ENCODE results near the gene GAP43. TPM values are rescaled to one million over a fixed set of nuclear protein-coding genes. Genes with fewer than 3 reads are reported as not detected.

Gene GAP43
- total and polyA plus RNA-seq, 2 of the 13 experiments (the other 11 are each of a cell fraction or from before 2014, with no cell fraction given) = not detected

- POLR2A ChIA-PET = no interaction called here
- DNase-seq (ENCODE audit: low spot score) = no peak
- no peak overlapping the region for H3K9ac ChIP-seq (ENCODE audit: insufficient read depth, low read depth, low read length)
- in situ Hi-C loops (cut with HindIII; ENCODE audit: extremely low pct_ligation_motif_present, low pct_unique_long_range_greater_than_20kb) (no loop called here), intact Hi-C loops (cut with micrococcal nuclease; ENCODE audit: unreplicated experiment) (no loop called here)
- TF ChIP-seq MAFF (IDR thresholded peaks at IDR 0.05; ENCODE audit: low read depth, low read length) = peak; percentile 61; the same call in 1 of the 2 replicates
- TF ChIP-seq MAFK (conservative IDR thresholded peaks at IDR 0.05 in 1 of 2, IDR thresholded peaks at IDR 0.05 in 1 of 2; ENCODE audit: low read length in 2 of 2) = peak; percentile 40 to 75; a peak in 3 of 4 replicates
- no peak for TF ChIP-seq PHF5A (CRISPR knock-in tag; IDR thresholded peaks at IDR 0.05; ENCODE audit: low read depth, unreplicated experiment)
- no peak overlapping the region for H3K4me3 ChIP-seq (replicated peaks in 1 of 3; ENCODE audit: insufficient read depth in 1 of 3, low read depth in 2 of 3, low read length in 3 of 3)
- H3K79me2 ChIP-seq (ENCODE audit: insufficient read depth, low read length) = no peaks in the 10 kb centered on the region
- no peaks in the 10 kb centered on the region for H3K27me3 ChIP-seq (ENCODE audit: control insufficient read depth in 1 of 2, insufficient read depth in 2 of 2, low read length in 2 of 2)
- no peak overlapping the region for H2AFZ ChIP-seq (ENCODE audit: low read length)
- H3K36me3 ChIP-seq (replicated peaks in 1 of 2; ENCODE audit: control insufficient read depth in 1 of 2, insufficient read depth in 2 of 2, low read length in 2 of 2) = no peaks in the 10 kb centered on the region
- no peak overlapping the region for H3K27ac ChIP-seq (ENCODE audit: extremely low read length, insufficient read depth, low read length)
- H3K4me1 ChIP-seq (ENCODE audit: insufficient read depth, low read length) = no peaks in the 10 kb centered on the region
- 55% methylated on average over 2 of the region's 2 CpGs for WGBS (ENCODE audit: low lambda C conversion rate)
- H3K9me3 ChIP-seq (ENCODE audit: low read length) = no peaks in the 10 kb centered on the region
- no peak for ATAC-seq
- no TSS peak for BruUV-seq (replicated peaks)
- no peaks in the 10 kb centered on the region for H4K20me1 ChIP-seq (ENCODE audit: insufficient read depth, low read length)
- CTCF ChIA-PET (ENCODE audit: low intra/inter-chr PET ratio, low total read pairs) = no interaction called here
- no peak overlapping the region for H3K4me2 ChIP-seq (ENCODE audit: low read depth, low read length)
- no peak for FAIRE-seq
Observed at GRCh38 chr3:115634052-115634451, 10.7 kb downstream of the GAP43 start.

- Histone ChIP-seq H3K4me2 (ENCODE audit: low read depth, low read length) (no peak overlapping the region), H3K4me1 (ENCODE audit: insufficient read depth, low read length) (no peaks in the 10 kb centered on the region), H3K9me3 (ENCODE audit: low read length) (no peaks in the 10 kb centered on the region), H3K27me3 (ENCODE audit: control insufficient read depth in 1 of 2, insufficient read depth in 2 of 2, low read length in 2 of 2) (no peaks in the 10 kb centered on the region), H3K79me2 (ENCODE audit: insufficient read depth, low read length) (no peaks in the 10 kb centered on the region), H3K9ac (ENCODE audit: insufficient read depth, low read depth, low read length) (no peak overlapping the region), H3K27ac (ENCODE audit: extremely low read length, insufficient read depth, low read length) (no peak overlapping the region), H2AFZ (ENCODE audit: low read length) (no peak overlapping the region), H4K20me1 (ENCODE audit: insufficient read depth, low read length) (no peaks in the 10 kb centered on the region), H3K36me3 (replicated peaks in 1 of 2; ENCODE audit: control insufficient read depth in 1 of 2, insufficient read depth in 2 of 2, low read length in 2 of 2) (no peaks in the 10 kb centered on the region), H3K4me3 (replicated peaks in 1 of 3; ENCODE audit: insufficient read depth in 1 of 3, low read depth in 2 of 3, low read length in 3 of 3) (no peak overlapping the region)
- BruUV-seq (replicated peaks) = no TSS peak
- no peak for TF ChIP-seq MXI1 (IDR thresholded peaks at IDR 0.05; ENCODE audit: borderline replicate concordance, low read depth, low read length)
- TF ChIP-seq CAMTA2 (CRISPR knock-in tag; IDR thresholded peaks at IDR 0.05; ENCODE audit: borderline replicate concordance) = no peak
- no peak for TF ChIP-seq ZNF12 (CRISPR knock-in tag; IDR thresholded peaks at IDR 0.05)
- TF ChIP-seq, protein P1, sequence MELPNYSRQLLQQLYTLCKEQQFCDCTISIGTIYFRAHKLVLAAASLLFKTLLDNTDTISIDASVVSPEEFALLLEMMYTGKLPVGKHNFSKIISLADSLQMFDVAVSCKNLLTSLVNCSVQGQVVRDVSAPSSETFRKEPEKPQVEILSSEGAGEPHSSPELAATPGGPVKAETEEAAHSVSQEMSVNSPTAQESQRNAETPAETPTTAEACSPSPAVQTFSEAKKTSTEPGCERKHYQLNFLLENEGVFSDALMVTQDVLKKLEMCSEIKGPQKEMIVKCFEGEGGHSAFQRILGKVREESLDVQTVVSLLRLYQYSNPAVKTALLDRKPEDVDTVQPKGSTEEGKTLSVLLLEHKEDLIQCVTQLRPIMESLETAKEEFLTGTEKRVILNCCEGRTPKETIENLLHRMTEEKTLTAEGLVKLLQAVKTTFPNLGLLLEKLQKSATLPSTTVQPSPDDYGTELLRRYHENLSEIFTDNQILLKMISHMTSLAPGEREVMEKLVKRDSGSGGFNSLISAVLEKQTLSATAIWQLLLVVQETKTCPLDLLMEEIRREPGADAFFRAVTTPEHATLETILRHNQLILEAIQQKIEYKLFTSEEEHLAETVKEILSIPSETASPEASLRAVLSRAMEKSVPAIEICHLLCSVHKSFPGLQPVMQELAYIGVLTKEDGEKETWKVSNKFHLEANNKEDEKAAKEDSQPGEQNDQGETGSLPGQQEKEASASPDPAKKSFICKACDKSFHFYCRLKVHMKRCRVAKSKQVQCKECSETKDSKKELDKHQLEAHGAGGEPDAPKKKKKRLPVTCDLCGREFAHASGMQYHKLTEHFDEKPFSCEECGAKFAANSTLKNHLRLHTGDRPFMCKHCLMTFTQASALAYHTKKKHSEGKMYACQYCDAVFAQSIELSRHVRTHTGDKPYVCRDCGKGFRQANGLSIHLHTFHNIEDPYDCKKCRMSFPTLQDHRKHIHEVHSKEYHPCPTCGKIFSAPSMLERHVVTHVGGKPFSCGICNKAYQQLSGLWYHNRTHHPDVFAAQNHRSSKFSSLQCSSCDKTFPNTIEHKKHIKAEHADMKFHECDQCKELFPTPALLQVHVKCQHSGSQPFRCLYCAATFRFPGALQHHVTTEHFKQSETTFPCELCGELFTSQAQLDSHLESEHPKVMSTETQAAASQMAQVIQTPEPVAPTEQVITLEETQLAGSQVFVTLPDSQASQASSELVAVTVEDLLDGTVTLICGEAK (IDR thresholded peaks at IDR 0.05) = no peak
- TF ChIP-seq, protein P1 (CRISPR knock-in tag; IDR thresholded peaks at IDR 0.05) = no peak
- TF ChIP-seq RNF2 (conservative IDR thresholded peaks at IDR 0.05; ENCODE audit: low read depth) = no peak
- intact Hi-C loops (cut with micrococcal nuclease; ENCODE audit: unreplicated experiment) (no loop called here), in situ Hi-C loops (cut with HindIII; ENCODE audit: extremely low pct_ligation_motif_present, low pct_unique_long_range_greater_than_20kb) (no loop called here)
- no peak for FAIRE-seq
- no peak for DNase-seq (ENCODE audit: low spot score)
- ChIA-PET CTCF (ENCODE audit: low intra/inter-chr PET ratio, low total read pairs) (no interaction called here), POLR2A (no interaction called here)
- no peak for ATAC-seq
- 6% methylated on average over 1 of the region's 1 CpG for WGBS (ENCODE audit: low lambda C conversion rate)
Observed at GRCh38 chr3:115635406-115635805, 12.1 kb downstream of the GAP43 start.
